CD8-positive, alpha-beta memory T cell (primary cell): ENCODE data around the gene ECT2. TPM values are rescaled to one million over a fixed set of nuclear protein-coding genes. Genes with fewer than 3 reads are reported as not detected.
"Not testable (repeated sequence)": the region's sequence is repeated elsewhere in the genome, so short reads cannot be mapped to it uniquely, and the experiment has no call there.

ENCODE experiments used
- CTCF ChIA-PET: fragments of 350-600 bp; sonication (Branson Sonifier 250); formaldehyde crosslinking; loops from one replicate; lab custom pipeline; 2021; ENCODE audit warnings: antibody characterized with exemption; lab: Charles Lee
- POLR2A ChIA-PET: fragments of 350-600 bp; sonication (Branson Sonifier 250); formaldehyde crosslinking; loops from one replicate; lab custom pipeline; 2021; ENCODE audit warnings: antibody characterized with exemption; lab: Charles Lee
- DNase-seq, 5 donors: peaks; one replicate each; pipeline versions ENCODE4 v3.0.0 to v3.0.0-alpha.2; 2020 to 2022; ENCODE audit warnings: mixed read lengths in 1 of 5
- H3K27ac ChIP-seq: one replicate; pipeline ENCODE4 v1.7.0; 2013; ENCODE audit warnings: low read depth, mild to moderate bottlenecking, low read length, moderate library complexity
- H3K27me3 ChIP-seq: 2 replicates; pipeline ENCODE4 v1.7.0; 2013; ENCODE audit warnings: low read length, mild to moderate bottlenecking; ENCODE audit not compliant: insufficient read depth, poor library complexity, severe bottlenecking
- H3K36me3 ChIP-seq: 2 replicates; pipeline ENCODE4 v1.7.0; 2013; ENCODE audit warnings: mild to moderate bottlenecking, low read length, moderate library complexity; ENCODE audit not compliant: insufficient read depth
- H3K4me1 ChIP-seq: 2 replicates; pipeline ENCODE4 v1.7.0; 2013; ENCODE audit warnings: mild to moderate bottlenecking, low read length, moderate library complexity; ENCODE audit not compliant: insufficient read depth
- H3K4me3 ChIP-seq: 2 replicates; pipeline ENCODE4 v1.7.0; 2013; ENCODE audit warnings: mild to moderate bottlenecking, low read length
- H3K9me3 ChIP-seq: 2 replicates; pipeline ENCODE4 v1.7.0; 2013; ENCODE audit warnings: mild to moderate bottlenecking, low read length
- H3K27ac Mint-ChIP-seq, 8 donors: one replicate each; pipeline ENCODE4 v1.8.0; 2020 to 2021; ENCODE audit warnings: mixed read lengths in 8 of 8, mild to moderate bottlenecking in 6 of 8, inconsistent platforms in 3 of 8, moderate library complexity in 3 of 8
- H3K27me3 Mint-ChIP-seq, 2 donors: one replicate each; pipeline ENCODE4 v1.8.0; 2020 to 2021; ENCODE audit warnings: mixed read lengths in 2 of 2, mild to moderate bottlenecking in 1 of 2, moderate library complexity in 1 of 2
- H3K36me3 Mint-ChIP-seq, 3 donors: one replicate each; pipeline ENCODE4 v1.8.0; 2020 to 2021; ENCODE audit warnings: mixed read lengths in 3 of 3, inconsistent platforms in 1 of 3, mild to moderate bottlenecking in 1 of 3
- H3K4me1 Mint-ChIP-seq, 3 donors: one replicate each; pipeline ENCODE4 v1.8.0; 2020 to 2021; ENCODE audit warnings: mixed read lengths in 3 of 3, inconsistent platforms in 1 of 3, mild to moderate bottlenecking in 1 of 3
- H3K4me3 Mint-ChIP-seq, 7 donors: one replicate each; pipeline ENCODE4 v1.8.0; 2020 to 2021; ENCODE audit warnings: mixed read lengths in 7 of 7, mild to moderate bottlenecking in 6 of 7, moderate library complexity in 4 of 7, inconsistent platforms in 2 of 7
- H3K9me3 Mint-ChIP-seq, 5 donors: one replicate each; pipeline ENCODE4 v1.8.0; 2020 to 2022; ENCODE audit warnings: mixed read lengths in 5 of 5, mild to moderate bottlenecking in 3 of 5, moderate library complexity in 2 of 5, inconsistent platforms in 1 of 5
- polyA plus RNA-seq: library from polyadenylated mRNA; unstranded; fragments of 300-500 nt; fragmentation: Illumina TruSeq; gene quantifications from one replicate; pipeline ENCODE4 v1.2.3, GENCODE V29; 2021
- total RNA-seq, 2 experiments: library from RNA; stranded (reverse); gene quantifications; one replicate each; pipeline ENCODE4 v1.2.3, GENCODE V29; 2021

The ECT2 gene, protein sequence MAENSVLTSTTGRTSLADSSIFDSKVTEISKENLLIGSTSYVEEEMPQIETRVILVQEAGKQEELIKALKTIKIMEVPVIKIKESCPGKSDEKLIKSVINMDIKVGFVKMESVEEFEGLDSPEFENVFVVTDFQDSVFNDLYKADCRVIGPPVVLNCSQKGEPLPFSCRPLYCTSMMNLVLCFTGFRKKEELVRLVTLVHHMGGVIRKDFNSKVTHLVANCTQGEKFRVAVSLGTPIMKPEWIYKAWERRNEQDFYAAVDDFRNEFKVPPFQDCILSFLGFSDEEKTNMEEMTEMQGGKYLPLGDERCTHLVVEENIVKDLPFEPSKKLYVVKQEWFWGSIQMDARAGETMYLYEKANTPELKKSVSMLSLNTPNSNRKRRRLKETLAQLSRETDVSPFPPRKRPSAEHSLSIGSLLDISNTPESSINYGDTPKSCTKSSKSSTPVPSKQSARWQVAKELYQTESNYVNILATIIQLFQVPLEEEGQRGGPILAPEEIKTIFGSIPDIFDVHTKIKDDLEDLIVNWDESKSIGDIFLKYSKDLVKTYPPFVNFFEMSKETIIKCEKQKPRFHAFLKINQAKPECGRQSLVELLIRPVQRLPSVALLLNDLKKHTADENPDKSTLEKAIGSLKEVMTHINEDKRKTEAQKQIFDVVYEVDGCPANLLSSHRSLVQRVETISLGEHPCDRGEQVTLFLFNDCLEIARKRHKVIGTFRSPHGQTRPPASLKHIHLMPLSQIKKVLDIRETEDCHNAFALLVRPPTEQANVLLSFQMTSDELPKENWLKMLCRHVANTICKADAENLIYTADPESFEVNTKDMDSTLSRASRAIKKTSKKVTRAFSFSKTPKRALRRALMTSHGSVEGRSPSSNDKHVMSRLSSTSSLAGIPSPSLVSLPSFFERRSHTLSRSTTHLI
- total RNA-seq (10 to 100 TPM; 31.9 to 32.9 TPM), polyA plus RNA-seq (2.4 TPM)

DNA sequence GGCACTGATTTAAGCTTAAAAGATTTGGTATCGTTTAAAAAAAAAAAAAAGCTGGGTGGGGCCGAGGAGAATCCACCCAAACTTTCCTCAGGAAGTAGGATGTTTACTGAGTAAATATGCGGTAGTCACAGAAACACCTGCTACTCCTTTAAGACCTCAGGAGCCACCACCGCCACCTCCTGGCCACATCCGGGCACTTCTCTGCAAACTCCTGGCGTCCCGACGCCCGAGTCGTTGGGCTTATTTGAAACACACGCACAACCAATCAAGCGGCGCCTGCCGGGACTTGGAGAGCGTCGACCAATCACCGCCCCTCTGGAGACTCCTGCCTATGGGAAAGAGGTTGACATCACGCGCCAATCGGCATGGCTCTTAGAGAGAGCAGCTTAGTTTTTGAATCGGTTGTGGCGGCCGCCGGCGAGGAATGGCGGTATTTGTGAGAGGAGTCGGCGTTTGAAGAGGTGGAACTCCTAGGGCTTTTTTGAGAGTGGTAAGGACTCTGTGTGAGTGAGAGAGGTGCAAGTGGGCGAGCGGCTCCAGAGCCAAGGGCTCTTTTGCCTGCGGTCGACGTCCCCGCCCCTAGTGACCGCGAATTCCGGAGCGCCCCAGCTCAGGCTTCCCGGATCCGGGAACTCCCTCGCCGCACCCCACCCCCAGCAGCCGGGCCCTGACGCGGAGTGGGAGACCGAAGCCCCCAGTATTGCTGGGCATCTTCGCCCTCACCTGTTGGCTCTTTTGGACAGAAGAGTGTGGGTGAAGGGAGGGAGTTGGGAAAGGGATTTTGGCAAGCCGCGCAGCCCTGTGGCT lies at the start of gene ECT2:
ECT2 (plus strand) TSS at position 359 of the 807 bp plus-strand sequence. CDS start 3,805 bp downstream, outside the sequence.
- H3K4me3 ChIP-seq, result peak within 1 kb of the TSS; percentile 78
- Mint-ChIP-seq H3K4me1 (peaks cover 27 to 45% (median 32%) of the 10 kb centered on the region in 3 donors), H3K36me3 (peaks cover 0 to 6% (median 0%) of the 10 kb centered on the region in 3 donors), H3K27ac (peak within 1 kb of the TSS; percentile 71 to 94 (median 90)), H3K4me3 (peak within 1 kb of the TSS; percentile 91 to 97 (median 96)), H3K9me3 (no peaks in the 10 kb centered on the region), H3K27me3 (peaks cover 0 to 2% of the 10 kb centered on the region in 2 donors)
- peaks cover 11% of the 10 kb centered on the region for H3K4me1 ChIP-seq
- ChIA-PET CTCF (interaction anchor here (0.7 to 1.6 kb wide), 10 partner anchors 8 to 1879 kb away, joined by 3 to 6 read pairs (median 3); no protein-coding TSS in a partner anchor), POLR2A (interaction anchor here (0.9 to 1.0 kb wide), 2 partner anchors 40 to 41 kb away, joined by 3 to 5 read pairs; partner anchors contain the start of gene NCEH1)
- no peaks in the 10 kb centered on the region for H3K27me3 ChIP-seq
- no peaks in the 10 kb centered on the region for H3K9me3 ChIP-seq
- peak; percentile 93 to 98 (median 96) for DNase-seq
- peak within 1 kb of the TSS; percentile 83 for H3K27ac ChIP-seq
- no peaks in the 10 kb centered on the region for H3K36me3 ChIP-seq

DNA sequence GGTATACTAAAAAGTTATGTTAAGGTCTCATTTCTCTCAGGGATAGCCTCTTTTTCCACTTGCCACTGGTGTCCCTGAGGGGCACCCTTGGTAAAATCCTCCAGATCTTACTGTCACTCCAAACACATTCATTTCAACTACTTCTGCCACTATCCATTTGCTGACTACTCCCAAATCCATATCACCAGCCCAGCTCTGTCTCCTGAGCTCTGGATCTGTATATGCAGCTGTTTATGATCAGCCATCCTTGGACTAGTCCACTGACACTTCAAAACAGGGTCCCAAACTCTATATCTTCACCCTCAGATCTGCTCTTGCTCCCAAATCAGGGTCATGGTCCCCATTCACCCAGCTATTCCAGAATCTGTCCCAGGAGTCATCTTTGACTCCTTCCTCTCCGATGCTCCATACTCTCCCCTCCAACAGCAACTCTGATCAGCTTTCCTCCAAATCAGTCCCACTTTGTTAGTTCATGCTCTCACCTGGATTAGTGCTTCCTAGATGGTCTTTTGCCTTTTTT lies 49.5 kb upstream of the ECT2 start:
- no peak overlapping the region for H3K27ac ChIP-seq
- DNase-seq, result no peak
- ChIA-PET POLR2A (no interaction called here), CTCF (no interaction called here)
- Mint-ChIP-seq H3K36me3 (peaks cover 0 to 8% (median 0%) of the 10 kb centered on the region in 3 donors), H3K4me1 (peaks cover 0 to 18% (median 3%) of the 10 kb centered on the region in 3 donors), H3K9me3 (no peaks in the 10 kb centered on the region), H3K27ac (peak overlapping the region in 1 of 8 donors; percentile 66), H3K27me3 (no peaks in the 10 kb centered on the region), H3K4me3 (no peak overlapping the region)
- H3K36me3 ChIP-seq, result no peaks in the 10 kb centered on the region
- no peaks in the 10 kb centered on the region for H3K4me1 ChIP-seq
- no peaks in the 10 kb centered on the region for H3K9me3 ChIP-seq
- H3K27me3 ChIP-seq, result no peaks in the 10 kb centered on the region
- H3K4me3 ChIP-seq, result no peak overlapping the region

DNA sequence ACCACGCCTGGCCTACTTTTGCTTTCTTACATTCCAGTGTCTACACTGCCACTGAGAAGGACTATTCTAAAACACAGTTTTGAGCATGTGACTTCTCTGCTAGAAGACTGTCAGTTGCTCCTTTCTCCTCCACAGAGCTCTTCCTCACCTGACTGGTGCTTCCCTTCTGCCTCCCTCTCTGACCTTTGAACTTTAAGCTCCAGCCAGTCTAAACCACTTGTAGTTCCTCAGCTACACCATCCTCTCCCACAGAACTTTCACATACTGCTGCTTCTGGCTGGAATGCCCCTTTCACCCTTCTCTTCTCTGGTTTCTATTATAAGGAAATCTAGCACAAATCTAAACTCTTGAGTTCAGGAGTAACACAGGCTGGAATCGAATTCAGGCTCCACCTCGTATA lies 48.8 kb upstream of the ECT2 start:
- DNase-seq, result no peak
- CTCF ChIA-PET, result no interaction called here
- no peaks in the 10 kb centered on the region for H3K4me1 ChIP-seq
- H3K36me3 ChIP-seq, result no peaks in the 10 kb centered on the region
- no peak overlapping the region for H3K27ac ChIP-seq
- no peaks in the 10 kb centered on the region for H3K27me3 ChIP-seq
- Mint-ChIP-seq H3K36me3 (peaks cover 0 to 8% (median 0%) of the 10 kb centered on the region in 3 donors), H3K27me3 (no peaks in the 10 kb centered on the region), H3K4me3 (no peak overlapping the region), H3K4me1 (peaks cover 0 to 18% (median 3%) of the 10 kb centered on the region in 3 donors), H3K27ac (peak overlapping the region in 1 of 8 donors; percentile 38), H3K9me3 (no peaks in the 10 kb centered on the region)
- POLR2A ChIA-PET, result no interaction called here
- no peaks in the 10 kb centered on the region for H3K9me3 ChIP-seq
- H3K4me3 ChIP-seq, result no peak overlapping the region

DNA sequence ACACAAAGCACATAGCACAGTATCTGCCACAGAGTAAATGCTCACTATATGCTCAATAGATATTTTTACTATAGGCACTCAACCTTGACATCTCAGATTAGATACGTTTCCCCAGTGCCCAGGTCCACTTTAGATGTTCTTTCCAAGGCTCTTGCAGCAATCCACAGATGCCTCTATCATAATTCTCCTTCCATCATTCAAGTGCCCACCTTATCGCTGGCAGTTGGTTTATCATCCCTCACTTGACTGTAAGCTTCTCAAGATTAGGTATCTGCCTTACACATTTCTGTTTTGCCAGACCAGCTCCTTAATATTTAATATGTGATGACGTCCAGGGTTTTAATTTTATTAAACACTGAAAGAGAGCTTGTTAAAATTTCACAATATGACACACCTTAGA lies 48.3 kb upstream of the ECT2 start:
- Histone ChIP-seq H3K27ac (no peak overlapping the region), H3K27me3 (no peaks in the 10 kb centered on the region), H3K36me3 (no peaks in the 10 kb centered on the region), H3K4me3 (no peak overlapping the region), H3K9me3 (no peaks in the 10 kb centered on the region), H3K4me1 (no peaks in the 10 kb centered on the region)
- Mint-ChIP-seq H3K9me3 (no peaks in the 10 kb centered on the region), H3K4me1 (peaks cover 0 to 21% (median 5%) of the 10 kb centered on the region in 3 donors), H3K27ac (no peak overlapping the region), H3K27me3 (no peaks in the 10 kb centered on the region), H3K36me3 (peaks cover 0 to 8% (median 0%) of the 10 kb centered on the region in 3 donors), H3K4me3 (no peak overlapping the region)
- CTCF ChIA-PET, result interaction anchor here (1.0 kb wide), 1 partner anchor 18 kb away, joined by 3 read pairs; no protein-coding TSS in a partner anchor
- DNase-seq, result no peak
- POLR2A ChIA-PET, result no interaction called here

DNA sequence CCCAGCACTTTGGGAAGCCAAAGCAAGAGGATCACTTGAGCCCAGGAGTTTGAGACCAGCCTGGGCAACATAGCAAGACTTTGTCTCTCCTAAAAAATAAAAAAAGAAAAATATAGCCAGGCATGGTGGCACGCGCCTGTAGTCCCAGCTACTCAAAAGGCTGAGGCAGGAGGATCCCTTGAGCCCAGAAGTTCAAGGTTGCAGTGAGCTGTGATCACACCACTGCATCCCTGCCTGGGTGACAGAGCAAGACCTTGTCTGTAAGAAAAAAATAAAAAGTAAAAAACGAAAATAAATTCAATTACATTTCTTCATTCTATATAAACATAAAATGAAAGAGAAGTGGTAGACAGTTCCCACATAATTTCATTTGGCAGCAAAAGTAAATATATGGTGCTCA lies 47.8 kb upstream of the ECT2 start:
- H3K27ac ChIP-seq, DNase-seq, H3K9me3 Mint-ChIP-seq, H3K36me3 ChIP-seq, H3K36me3 Mint-ChIP-seq, H3K27me3 Mint-ChIP-seq, H3K27me3 ChIP-seq, H3K4me1 ChIP-seq, H3K27ac Mint-ChIP-seq, POLR2A ChIA-PET, H3K4me3 Mint-ChIP-seq, H3K9me3 ChIP-seq, H3K4me3 ChIP-seq: not testable (repeated sequence)
- CTCF ChIA-PET, result interaction anchor here (1.0 kb wide), 1 partner anchor 17 kb away, joined by 3 read pairs; no protein-coding TSS in a partner anchor
- peaks cover 0 to 22% (median 6%) of the 10 kb centered on the region in 3 donors for H3K4me1 Mint-ChIP-seq

DNA sequence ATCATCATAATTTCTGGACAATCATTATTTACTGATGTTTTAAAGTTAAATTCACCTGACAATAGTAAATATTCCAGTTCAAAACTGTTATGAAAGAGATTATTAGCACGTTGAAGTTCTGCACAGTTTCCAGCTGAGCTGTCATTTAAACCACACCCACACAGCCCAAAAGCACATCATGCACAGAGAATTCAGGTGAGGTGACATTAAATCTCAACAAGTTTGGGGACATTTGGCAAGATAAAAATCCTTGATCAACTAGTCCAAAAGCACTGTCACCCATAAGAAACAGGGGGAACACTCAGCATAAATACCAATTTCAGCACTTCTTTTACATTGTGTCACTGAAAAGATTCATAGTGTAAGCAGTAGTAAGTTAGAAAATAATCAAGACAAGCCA lies 46.5 kb upstream of the ECT2 start:
- no peak overlapping the region for H3K27ac ChIP-seq
- Mint-ChIP-seq H3K4me3 (no peak overlapping the region), H3K27me3 (no peaks in the 10 kb centered on the region), H3K4me1 (peaks cover 5 to 27% (median 13%) of the 10 kb centered on the region in 3 donors), H3K36me3 (peaks cover 0 to 6% (median 0%) of the 10 kb centered on the region in 3 donors), H3K9me3 (no peaks in the 10 kb centered on the region), H3K27ac (no peak overlapping the region)
- H3K27me3 ChIP-seq, result no peaks in the 10 kb centered on the region
- DNase-seq, result no peak
- peaks cover under 1% of the 10 kb centered on the region for H3K4me1 ChIP-seq
- ChIA-PET CTCF (no interaction called here), POLR2A (interaction anchor here (0.7 kb wide), 1 partner anchor 17 kb away, joined by 7 read pairs; no protein-coding TSS in a partner anchor)
- no peaks in the 10 kb centered on the region for H3K9me3 ChIP-seq
- H3K4me3 ChIP-seq, result no peak overlapping the region
- H3K36me3 ChIP-seq, result no peaks in the 10 kb centered on the region

DNA sequence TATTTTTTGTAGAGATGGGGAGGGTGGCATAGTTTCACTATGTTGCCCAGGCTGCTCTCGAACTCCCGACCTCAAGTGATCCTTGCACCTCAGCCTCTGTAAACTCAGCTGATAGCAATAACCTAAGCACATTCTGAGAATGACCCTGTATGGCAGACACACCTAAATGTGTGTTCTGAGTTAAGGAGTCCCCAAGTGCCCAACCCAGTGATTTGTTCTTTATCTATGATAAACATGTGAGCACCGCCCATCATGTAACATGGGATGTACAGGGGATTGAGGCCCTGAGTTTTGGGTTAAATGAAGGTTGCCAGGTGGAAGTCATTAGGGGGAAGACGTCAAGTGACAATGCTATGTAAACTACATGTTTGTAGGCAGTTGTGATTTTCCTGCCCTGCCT lies 45.4 kb upstream of the ECT2 start:
- Histone ChIP-seq H3K4me3 (no peak overlapping the region), H3K27me3 (no peaks in the 10 kb centered on the region), H3K9me3 (no peaks in the 10 kb centered on the region), H3K4me1 (peaks cover 12% of the 10 kb centered on the region), H3K36me3 (no peaks in the 10 kb centered on the region), H3K27ac (no peak overlapping the region)
- ChIA-PET POLR2A (no interaction called here), CTCF (no interaction called here)
- Mint-ChIP-seq H3K27me3 (peaks cover 0 to 4% of the 10 kb centered on the region in 2 donors), H3K36me3 (peaks cover 0 to 5% (median under 1%) of the 10 kb centered on the region in 3 donors), H3K4me1 (peaks cover 17 to 39% (median 25%) of the 10 kb centered on the region in 3 donors), H3K27ac (no peak overlapping the region), H3K9me3 (no peaks in the 10 kb centered on the region), H3K4me3 (no peak overlapping the region)
- no peak for DNase-seq
